Breast epithelium (tissue), 3 donors: ENCODE measurements around the gene ZNF397.

Experiments
- CTCF ChIP-seq, 3 donors: fragments of 450-650 bp; IDR thresholded peaks; one replicate each; pipeline ENCODE4 v1.5.1; 2016 to 2017; ENCODE audit warnings: antibody characterized with exemption in 3 of 3, mild to moderate bottlenecking in 3 of 3, moderate library complexity in 3 of 3
- POLR2A ChIP-seq: fragments of 450-650 bp; IDR thresholded peaks from one replicate; pipeline ENCODE4 v1.6.1; 2016; ENCODE audit warnings: antibody characterized with exemption, mild to moderate bottlenecking, moderate library complexity
- POLR2AphosphoS5 ChIP-seq, 3 donors: sonication (generic); formaldehyde crosslinking; IDR thresholded peaks; one replicate each; pipeline ENCODE4 v1.6.1; 2017; ENCODE audit warnings: antibody characterized with exemption in 3 of 3

GRCh38 chr18:35241448-35241804, 592 bp downstream of the ZNF397 start:
- TF ChIP-seq CTCF (IDR thresholded peaks at IDR 0.05) (no peak), POLR2A (no peak), POLR2AphosphoS5 (IDR thresholded peaks at IDR 0.05) (no peak)
